Astrocyte of the cerebellum (primary cell): ENCODE results near the gene WDCP.

Experiments used
- DNase-seq: peaks from one replicate; pipeline ENCODE4 v3.0.0-alpha.2; 2011; ENCODE audit warnings: low read depth
- H3K4me3 ChIP-seq: 2 replicates; pipeline ENCODE4 v1.5.1; 2011; ENCODE audit warnings: mild to moderate bottlenecking, low read depth, low read length, moderate library complexity
- in situ Hi-C: cut with HindIII; loops from 2 replicates; pipeline ENCODE4 v1.10.0; 2017; ENCODE audit warnings: low sequenced_read_pairs
- TF ChIP-seq, protein P1 (sequence below): IDR thresholded peaks from 2 replicates; pipeline ENCODE4 v1.5.1; 2012; ENCODE audit warnings: low read length, low read depth, moderate library complexity, mild to moderate bottlenecking; ENCODE audit errors: missing control alignments

WDCP gene

DNA sequence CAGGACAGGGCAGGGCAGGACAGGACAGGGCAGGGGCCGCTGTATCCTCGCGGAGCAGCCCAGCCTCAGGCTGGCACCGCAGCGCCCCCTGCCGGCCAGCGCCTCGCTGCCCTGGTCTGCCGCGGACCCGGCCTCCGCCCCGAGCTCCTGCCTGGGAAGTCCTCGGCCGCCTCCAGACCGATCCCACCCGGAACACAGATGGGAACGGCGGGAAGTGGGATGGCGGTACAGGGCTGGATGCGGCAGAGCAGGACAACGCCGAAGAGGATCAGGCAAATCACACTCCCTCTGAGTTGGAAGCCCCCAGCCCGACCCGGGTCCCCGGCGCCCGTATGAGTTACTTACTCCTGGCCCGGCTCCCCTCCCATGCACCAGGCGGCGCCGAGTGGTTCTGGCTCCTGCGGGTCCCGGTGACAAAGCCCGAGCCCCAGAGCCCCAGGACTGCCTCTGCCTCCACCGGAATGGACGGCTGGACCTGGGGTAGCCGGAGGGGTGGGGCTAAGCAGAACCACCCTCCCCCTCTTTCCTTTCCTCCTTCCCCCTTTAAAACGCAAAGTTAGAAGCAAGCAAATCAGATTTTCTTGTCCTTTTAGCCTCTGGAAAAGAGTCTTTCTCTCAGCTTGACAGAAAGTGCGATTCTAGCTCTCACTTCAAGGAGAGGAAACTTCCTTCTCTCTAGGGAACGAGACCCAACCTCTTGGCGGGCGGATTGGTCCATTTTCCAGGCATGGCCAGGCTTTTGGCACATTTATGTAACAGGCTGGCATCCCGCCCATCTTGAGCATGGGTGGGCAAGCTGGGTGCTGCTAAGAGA is 37.4 kb upstream of the WDCP start, which contains the start of gene TP53I3:
TSS of gene TP53I3 (minus strand) at position 449 of the 814 bp plus-strand sequence. CDS start 508 bp downstream, outside the sequence.
- in situ Hi-C loops: no loop called here
- peak within 1 kb of the TSS; percentile 71 for H3K4me3 ChIP-seq
- TF ChIP-seq, protein P1, sequence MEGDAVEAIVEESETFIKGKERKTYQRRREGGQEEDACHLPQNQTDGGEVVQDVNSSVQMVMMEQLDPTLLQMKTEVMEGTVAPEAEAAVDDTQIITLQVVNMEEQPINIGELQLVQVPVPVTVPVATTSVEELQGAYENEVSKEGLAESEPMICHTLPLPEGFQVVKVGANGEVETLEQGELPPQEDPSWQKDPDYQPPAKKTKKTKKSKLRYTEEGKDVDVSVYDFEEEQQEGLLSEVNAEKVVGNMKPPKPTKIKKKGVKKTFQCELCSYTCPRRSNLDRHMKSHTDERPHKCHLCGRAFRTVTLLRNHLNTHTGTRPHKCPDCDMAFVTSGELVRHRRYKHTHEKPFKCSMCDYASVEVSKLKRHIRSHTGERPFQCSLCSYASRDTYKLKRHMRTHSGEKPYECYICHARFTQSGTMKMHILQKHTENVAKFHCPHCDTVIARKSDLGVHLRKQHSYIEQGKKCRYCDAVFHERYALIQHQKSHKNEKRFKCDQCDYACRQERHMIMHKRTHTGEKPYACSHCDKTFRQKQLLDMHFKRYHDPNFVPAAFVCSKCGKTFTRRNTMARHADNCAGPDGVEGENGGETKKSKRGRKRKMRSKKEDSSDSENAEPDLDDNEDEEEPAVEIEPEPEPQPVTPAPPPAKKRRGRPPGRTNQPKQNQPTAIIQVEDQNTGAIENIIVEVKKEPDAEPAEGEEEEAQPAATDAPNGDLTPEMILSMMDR: peak; percentile 85
- peak; percentile 70 for DNase-seq

DNA sequence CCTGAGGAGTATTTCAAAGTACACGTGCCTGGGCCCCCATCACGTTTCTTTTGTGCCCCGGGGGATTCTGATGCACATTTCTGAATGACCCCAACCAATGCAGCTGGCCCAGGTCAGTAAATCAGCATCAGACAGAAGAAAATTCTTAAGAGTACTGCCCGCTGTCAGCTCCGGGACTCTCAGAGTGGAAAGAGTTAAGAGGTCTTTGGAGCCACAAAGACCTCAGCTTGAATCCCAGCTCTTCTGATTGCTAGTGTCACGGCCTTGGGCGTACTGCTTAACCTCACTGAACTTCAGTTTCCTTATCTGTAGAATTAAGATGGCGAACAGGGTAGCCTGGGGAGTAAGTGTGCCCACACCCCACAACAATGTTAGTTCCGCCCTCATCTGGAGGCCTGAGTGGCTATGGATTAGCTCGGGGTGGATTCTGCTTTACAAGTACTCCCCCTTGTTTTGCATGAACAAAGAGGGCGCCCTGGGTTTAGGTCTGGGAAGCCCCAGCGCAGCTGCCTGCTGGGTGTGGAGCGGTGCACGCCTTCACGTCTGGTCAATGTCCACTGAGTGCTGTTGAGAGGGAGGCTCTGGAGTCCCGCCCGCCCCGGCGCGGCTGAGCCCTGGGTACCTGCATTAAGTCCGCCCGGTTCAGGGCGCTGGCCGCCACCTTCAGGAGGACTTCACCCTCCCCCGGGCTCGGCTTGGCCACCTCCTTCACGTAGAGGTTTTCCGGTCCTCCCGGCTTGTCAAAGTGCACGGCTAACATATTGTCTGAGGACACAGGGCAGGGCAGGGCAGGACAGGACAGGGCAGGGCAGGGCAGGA is 36.6 kb upstream of the WDCP start:
- peak overlapping the region; percentile 71 for H3K4me3 ChIP-seq
- in situ Hi-C loops: no loop called here
- DNase-seq: peak; percentile 57
- TF ChIP-seq, protein P1: no peak

DNA sequence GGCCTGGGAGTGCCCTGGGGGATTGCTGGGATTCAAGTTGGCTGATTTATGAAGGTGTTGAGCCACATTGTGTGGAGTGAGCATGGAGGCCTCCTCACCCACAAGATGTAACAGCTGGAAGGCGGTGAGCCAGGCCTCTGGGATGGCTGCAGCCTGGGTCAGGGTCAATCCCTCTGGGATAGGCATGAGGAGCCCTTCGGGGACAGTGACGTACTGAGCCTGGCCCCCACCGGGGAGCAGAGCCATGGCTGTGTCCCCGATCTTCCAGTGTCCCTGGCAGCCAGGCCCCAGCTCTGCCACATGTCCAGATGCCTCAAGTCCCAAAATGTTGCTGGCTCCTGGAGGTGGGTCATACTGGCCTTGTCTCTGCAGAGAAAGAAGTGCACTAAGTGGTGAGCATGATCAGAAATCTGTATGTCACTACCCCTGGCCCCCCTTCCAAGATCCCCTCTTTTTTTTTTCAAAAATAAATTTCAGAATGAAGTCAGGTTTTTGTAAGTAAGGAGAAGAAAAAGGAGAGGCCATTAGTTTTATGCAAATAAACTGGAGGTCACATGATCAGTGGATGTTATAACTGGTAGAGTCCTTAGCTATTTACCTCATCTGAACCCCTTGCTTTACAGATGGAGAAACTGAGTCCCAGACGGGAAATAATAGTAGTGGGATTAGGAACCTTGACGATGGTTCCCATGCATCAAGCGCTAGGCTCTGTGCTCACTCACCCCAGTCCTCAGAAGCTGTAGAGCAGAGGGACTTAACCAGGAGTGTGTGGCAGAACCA is 35.8 kb upstream of the WDCP start:
- peak overlapping the region; percentile 71 for H3K4me3 ChIP-seq
- in situ Hi-C loops: no loop called here

DNA sequence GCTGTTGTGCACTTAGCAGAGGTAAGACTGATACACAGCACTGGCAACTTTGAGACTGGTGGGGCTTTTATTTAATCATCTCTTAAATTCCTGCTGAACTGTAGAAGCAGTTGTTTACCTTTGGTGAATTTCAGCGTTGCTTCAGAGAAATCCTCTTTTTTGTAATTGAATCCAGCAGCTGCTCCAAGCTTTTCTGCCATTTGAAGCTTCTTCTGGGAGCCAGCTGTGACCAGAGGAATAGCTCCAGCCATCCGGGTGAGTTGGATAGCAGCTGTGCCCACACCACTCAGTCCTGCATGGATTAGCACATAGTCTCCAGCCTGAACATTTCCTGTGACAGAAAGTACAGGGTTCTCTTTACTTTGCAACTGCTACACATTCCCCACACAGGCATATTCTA is 33.5 kb upstream of the WDCP start:
- TF ChIP-seq, protein P1: no peak

More for the DNA sequence above, 35.8 kb upstream of the WDCP start:
- TF ChIP-seq, protein P1: no peak
- no peak for DNase-seq

GRCh38 chr2:24077879-24078278 is 30.7 kb upstream of the WDCP start:
- in situ Hi-C loops: no loop called here
- DNase-seq: no peak
- TF ChIP-seq, protein P1: no peak
- peak overlapping the region; percentile 98 for H3K4me3 ChIP-seq

More for the DNA sequence above, 33.5 kb upstream of the WDCP start:
- H3K4me3 ChIP-seq: no peak overlapping the region
- in situ Hi-C loops: no loop called here
- no peak for DNase-seq

- in situ Hi-C loops: no loop called here
- peak overlapping the region; percentile 98 for H3K4me3 ChIP-seq
- no peak for DNase-seq
- TF ChIP-seq, protein P1: no peak
These were observed 30.3 kb upstream of the WDCP start for GRCh38 chr2:24077535-24077877.
